ENCODE results near the gene CDH4.

The CDH4 gene

DNA sequence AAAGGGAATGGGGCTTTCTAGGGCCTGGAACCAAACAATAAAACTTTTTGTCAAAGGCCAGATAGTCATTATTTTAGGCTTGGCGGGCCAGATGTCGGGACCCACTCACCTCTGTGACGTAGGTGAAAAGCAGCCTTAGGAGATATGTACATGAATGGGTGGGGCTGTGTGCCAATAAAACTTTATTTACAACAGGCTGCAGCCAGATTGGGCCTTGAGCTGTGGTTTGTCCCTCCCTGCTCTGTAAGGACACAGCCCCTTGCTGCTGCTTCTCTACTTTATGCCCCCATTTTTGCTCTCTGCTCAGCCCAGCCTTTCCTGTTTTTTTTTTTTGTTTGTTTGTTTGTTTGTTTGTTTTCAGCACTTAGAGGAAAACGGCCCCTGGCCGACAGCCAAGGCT lies 32.7 kb downstream of the CDH4 start:
- no peak for DNase-seq

DNA sequence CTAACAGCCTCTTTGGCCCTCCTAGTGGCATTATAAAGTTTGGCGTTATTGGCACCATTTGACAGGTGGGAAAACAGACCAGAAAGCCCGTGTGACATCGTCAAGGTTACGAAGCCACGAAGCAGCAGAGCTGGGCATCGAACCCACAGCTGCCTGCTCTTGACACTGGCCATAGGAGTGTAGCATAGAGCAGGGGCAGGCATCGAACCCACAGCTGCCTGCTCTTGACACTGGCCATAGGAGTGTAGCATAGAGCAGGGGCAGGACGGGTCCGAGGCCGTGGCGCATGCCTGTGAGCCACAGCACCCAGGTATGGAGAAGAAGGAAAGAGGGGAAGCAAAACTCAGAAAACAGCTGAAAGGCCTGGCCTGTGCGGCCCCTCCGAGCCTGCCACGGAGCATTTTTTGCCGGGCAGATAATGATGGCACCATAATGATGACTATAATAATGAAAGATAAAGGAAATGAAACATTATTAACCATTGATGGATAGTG lies 33.1 kb downstream of the CDH4 start:
- DNase-seq = no peak

DNA sequence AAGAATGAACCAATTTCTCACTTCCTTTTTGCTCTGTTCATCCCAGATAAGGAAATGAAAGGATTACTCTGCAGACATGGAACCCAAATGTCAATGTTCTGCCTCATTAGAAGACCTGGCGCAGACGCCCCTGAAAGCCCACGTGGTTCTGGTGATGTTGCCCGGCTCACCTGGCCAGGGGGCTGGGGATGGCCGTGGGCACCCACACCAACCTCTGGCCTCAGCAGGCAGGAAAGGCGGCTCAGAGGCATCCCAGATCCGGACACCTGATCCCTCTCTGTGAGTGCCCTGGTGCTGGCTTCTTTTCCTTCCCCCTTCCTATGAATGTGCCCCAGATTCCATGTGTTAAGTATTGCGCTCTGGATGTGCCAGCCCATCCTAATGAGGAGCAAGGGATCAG lies 33.6 kb downstream of the CDH4 start:
- DNase-seq = no peak

- no peak for DNase-seq
These were observed 35.7 kb downstream of the CDH4 start for GRCh38 chr20:61287583-61288275.

DNA sequence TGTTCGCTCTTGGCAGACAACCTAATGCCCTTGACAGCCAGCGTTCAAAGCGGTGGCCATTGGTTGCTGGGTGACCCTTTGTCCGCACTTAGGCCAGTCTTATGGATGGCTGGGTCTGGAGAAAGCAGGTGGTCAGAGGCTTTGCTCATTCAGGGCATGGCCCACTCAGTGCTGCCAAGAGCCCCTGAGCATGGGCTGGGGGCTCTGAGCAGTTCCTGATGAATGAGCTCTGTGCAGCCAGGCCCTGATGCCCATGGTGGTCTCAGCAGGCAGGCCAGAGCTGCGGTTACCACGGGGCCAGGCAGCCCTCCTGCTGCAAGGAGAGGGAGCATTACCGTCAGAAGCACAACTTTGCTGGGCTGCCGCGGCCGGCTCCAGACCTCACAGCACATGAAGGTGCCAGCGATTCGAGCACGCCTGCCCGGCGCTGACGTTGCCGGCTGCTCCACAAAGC lies 36.3 kb downstream of the CDH4 start:
- DNase-seq = no peak

DNA sequence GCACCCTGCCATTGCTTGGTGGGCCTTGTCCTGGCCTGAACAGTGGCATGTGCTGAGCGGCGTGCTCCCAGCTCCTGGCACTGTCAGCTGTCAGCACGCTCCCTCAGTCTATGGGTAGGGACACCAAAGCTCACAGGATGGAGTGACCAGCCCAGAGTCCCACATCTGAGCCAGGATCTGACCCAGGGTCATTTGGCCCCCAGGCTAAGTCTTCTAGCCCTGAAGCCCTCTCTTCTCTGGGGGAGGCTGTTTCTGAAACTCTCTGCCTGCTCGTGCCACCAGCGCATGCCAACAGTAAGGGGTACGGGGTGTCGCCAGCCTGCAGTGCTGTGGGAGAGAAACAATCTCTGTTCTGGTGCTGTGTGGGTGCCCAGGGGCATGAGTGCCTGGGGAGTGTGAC lies 37.1 kb downstream of the CDH4 start:
- DNase-seq = no peak

- no peak for DNase-seq
These were observed 38.7 kb downstream of the CDH4 start for GRCh38 chr20:61290721-61291120.

DNA sequence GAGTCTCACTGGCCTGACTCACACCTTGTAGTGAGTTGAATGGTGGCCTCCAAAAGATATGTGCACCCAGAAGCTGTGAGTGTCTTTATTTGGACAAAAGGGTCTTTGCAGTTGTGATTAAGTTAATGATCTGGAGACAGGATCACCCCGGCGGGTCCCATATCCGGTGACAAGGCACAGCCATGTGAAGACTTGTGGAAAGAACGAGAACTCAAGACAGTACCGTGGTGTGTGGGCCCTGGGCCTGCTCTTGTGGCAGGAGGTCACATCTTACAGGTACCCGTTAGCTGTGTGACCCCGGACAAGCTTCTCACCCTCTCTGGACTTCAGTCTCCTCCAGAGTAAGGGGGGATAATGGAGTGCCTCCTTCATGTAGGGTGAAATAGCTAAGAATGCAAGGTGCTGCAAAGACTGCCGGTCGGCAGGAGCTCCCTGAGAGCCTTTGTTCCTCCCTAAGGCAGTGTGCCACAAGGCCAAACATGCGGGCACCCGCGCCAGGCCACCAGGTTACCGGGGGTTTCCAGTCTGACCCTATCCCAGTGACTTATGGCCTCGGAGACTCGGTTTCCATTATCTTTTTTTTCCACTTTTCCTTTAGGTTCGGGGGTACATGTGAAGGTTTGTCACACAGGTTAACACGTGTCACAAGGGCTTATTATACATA lies 39.2 kb downstream of the CDH4 start:
- DNase-seq = no peak

GRCh38 chr20:61292391-61292790 lies 40.3 kb downstream of the CDH4 start:
- DNase-seq = no peak

GRCh38 chr20:61292821-61293612 lies 41.0 kb downstream of the CDH4 start:
- DNase-seq = no peak

GRCh38 chr20:61293951-61294350 lies 41.9 kb downstream of the CDH4 start:
- DNase-seq = no peak

DNA sequence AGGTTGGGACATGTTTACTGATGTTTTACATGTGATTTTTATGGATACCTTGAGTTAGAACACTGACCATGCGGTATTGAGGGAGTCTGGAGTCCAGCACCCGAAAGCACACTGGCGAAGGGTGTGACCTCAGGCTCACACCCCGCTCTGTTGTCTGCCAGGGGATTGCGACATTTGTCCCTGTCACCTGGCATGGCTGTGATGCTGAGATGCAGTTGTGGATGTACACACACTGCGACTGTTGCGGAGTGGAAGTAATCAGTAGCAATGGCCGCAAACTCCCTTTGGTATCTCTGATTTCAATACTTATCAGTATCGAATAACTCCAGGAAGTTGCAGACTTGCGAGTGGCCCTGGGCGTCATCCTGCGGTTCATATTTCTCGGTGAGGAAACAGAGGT lies 43.2 kb downstream of the CDH4 start:
- no peak for DNase-seq

DNA sequence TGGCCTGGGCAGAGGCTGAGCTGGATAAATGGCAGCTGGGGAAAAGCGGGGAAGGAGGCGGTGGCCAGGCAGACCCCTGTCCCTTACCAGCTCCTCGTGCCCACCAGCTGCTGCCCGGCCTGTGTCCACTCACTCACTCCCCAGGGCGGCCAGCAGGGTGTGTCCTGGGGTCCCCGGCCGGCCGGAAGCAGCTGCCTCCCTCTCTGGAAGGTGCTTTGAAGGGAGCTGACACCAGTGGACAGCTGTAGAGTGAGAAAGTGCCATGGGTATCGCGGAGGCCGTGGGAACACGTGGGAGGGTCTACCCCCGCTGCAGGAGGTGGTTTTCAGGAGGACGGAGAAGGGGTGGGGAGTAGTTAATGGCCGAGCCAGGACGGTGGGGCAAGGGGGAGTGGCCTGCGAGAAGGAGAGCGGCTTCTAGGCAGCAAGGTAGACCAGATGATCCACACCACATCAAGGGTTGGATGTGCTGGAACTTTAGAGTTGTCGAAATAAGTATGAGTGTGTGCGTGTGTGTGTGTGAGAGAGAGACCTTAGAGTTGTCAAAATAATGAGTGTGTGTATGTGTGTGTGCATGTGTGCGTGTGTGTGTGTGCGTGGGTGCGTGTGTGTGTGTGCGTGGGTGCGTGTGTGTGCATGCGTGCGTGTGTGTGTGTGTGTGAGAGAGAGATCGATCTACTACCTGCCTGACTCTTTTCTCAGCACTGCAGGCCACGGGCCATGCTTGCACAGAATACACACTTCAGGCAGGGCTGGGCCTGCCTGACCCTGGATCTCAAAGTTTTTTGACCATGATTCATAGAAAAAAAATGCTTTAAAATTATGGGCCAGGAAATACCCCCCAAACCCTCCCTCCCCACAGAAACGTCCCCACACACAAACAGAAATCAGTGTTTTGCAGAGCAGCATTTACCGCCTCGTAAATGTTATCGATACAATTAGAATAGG lies 43.9 kb downstream of the CDH4 start:
- DNase-seq = no peak

- no peak for DNase-seq
These were observed 44.6 kb downstream of the CDH4 start for GRCh38 chr20:61296629-61297019.

DNA sequence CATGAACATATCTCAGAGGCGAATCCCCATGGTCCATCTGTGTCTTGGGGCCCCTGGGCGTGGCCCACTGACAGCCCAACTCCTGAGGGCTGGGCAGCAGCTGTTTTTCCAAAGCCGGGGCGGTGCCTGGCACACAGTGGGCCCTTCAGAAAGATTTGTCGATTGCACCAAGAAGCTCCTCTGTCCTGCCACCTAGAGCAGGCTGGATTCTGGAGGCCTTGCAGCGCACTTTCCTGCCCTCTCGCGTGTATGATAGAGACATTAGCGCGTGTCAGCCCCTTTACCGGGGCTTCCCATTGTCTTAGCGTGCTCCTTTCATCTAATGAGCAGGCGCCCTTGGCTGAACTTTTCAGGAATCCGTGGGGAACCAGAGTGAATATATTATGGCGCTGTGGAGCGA lies 45.4 kb downstream of the CDH4 start:
- DNase-seq = no peak

DNA sequence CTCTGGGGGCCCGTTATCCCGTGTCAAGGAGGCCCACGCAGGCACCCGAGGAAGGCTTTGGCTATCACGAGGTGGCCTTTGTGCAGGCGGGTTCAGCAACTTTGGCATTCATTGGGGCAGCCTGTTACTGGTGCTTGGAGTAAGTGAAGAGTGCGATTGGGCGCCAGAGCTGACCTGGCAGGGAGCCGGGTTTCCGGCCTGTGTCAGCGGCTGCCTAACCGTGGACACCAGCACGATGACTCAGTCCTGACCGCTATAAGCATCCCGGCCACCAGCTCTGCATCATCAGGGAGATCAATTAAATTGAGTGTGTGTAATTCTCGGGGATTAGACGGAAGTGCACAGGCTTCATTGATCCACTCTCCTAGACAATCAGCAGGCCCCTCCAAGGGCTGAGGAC lies 45.9 kb downstream of the CDH4 start:
- DNase-seq = no peak

DNA sequence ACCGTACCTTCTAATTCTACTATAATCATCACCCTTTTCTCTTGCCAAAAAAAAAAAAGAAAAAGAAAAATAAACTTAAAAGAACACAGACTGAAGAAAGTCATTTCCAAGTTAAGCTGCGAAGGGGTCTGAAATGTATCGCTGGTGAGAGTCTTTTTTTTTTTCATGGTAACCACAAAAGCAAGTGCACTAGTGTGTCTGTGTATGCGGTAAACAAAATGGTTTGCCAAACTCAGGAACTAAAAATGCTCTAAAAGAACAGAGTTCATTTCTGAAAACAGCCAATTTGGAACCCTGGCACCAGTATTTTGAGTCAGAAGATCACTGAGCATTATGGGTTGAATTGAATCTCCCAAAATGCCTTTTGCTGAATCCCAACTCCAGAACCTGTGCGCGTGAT lies 46.6 kb downstream of the CDH4 start:
- DNase-seq = no peak

DNA sequence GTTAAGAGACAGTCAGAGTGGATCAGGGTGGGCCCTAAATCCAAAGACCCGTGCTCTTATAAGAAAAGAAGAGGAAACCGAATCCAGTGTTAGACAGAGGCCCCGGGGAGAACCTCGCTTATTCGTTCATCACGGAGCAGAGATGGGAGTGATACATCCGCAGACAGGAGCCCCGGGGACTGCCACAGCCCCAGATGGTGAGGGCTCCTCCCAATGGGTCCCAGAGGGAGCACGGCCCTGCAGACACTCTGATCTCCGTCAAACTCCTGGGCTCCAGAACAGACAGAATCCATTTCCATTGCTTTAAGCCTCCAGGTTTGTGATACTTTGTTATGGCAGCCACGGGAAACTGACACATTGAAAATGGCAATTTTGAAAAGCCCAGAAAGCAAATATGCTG lies 47.0 kb downstream of the CDH4 start:
- no peak for DNase-seq

- DNase-seq = no peak
These were observed 47.6 kb downstream of the CDH4 start for GRCh38 chr20:61299618-61300017.

DNA sequence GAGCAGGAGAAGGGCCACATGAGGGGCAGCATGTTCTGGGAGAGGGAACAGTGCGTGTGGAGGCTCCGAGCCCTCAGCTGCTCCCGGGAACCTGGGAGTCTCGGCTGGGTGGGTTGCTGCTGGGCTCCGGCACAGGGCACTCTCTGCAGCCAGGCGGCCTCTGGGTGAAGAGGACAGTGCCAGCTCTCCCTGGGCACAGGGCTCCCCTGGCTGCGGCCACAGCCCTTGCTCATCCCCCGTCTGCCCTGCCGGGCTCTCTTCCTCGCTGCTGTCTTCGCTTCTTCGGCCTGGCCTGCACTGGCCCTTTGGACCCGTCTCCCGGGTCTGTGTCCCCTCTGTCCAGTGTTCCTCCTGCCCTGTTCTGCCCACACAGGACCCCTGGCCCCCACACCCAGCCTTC lies 48.2 kb downstream of the CDH4 start:
- DNase-seq = no peak

DNA sequence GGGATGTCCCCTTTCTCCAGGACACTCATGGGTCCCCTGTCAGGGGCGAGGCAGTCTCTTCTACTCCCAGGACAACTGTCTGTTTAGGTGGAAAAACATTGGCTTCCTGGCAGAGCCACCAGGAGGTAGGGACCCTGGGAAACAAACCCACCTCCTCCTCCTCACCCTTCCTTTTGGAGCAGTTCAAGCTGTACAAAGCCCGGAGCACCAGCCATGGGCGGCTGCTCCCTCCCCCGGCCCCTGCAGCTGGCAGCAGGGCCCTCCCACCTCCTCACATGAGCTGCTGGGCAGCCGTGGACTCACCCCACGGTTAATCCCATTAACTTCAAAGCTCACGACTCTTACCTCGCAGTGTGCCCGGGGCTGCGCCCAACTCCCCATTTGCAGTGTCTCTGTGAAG lies 48.6 kb downstream of the CDH4 start:
- DNase-seq = no peak

DNA sequence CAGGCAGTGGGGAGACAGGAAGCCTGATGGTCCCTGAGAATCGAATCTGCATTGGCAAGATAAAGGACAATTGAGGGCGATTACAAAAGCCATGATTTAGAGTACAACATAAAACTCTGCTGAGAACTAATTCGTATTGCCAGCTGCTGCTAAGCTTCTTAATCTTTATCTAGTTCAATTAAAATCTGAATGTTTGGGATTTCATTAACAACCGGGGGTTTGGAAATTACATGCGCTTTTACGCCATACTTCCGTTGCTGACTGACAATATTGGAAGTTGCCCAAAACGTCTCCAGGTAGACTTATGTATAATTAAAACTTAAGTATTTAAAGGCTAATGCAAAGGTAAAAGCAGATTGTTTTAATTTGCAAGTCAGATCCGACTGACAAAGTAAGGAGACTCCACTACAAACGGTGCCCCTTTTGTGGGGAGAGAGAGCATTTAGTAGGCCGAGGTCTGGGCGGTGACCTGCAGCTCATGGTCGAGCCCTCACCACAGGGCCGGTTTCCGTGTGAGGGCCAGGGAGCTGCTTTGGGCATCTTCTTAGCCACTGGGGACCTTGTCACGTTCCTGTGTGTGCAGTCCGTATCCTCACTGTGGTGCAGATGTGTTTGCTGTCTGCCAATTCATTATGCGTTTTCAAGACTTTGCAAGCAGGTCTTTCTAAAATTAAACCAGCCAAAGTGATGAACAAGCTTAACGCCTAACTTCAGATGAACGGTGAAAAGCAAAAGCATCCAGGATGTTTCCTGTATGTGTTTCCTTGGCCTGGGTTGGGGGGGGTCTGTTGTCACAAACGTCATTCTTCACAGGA lies 49.9 kb downstream of the CDH4 start:
- no peak for DNase-seq
